HG03045 (cell line): ENCODE data around the gene BRD1.

Experiments used
- ATAC-seq: cut with Tn5 transposase; IDR thresholded peaks from one replicate; pipeline ENCODE4 v1.9.1; 2021; ENCODE audit warnings: mild to moderate bottlenecking, moderate library complexity; ENCODE audit not compliant: unreplicated experiment

Gene BRD1

GRCh38 chr22:49827853-49828598 lies at the start of gene BRD1:
Gene BRD1, minus strand, starts transcription at chr22:49827873. Its CDS starts 3,556 bp downstream, at chr22:49824317.
- ATAC-seq: no peak

- ATAC-seq: no peak
Observed at GRCh38 chr22:49873228-49873940, 45.7 kb upstream of the BRD1 start.

GRCh38 chr22:49872347-49872746 lies 44.7 kb upstream of the BRD1 start:
- no peak for ATAC-seq

- ATAC-seq: no peak
Observed at GRCh38 chr22:49871482-49871881, 43.8 kb upstream of the BRD1 start.

GRCh38 chr22:49869845-49870712 lies 42.4 kb upstream of the BRD1 start:
- no peak for ATAC-seq

GRCh38 chr22:49869086-49869830 lies 41.6 kb upstream of the BRD1 start:
- ATAC-seq: no peak

GRCh38 chr22:49867303-49868265 lies 39.9 kb upstream of the BRD1 start:
- ATAC-seq: no peak

GRCh38 chr22:49866646-49867045 lies 39.0 kb upstream of the BRD1 start:
- no peak for ATAC-seq

- no peak for ATAC-seq
Observed at GRCh38 chr22:49866134-49866533, 38.5 kb upstream of the BRD1 start.

- ATAC-seq: no peak
Observed at GRCh38 chr22:49865156-49865555, 37.5 kb upstream of the BRD1 start.

- ATAC-seq: no peak
Observed at GRCh38 chr22:49863931-49864330, 36.3 kb upstream of the BRD1 start.

GRCh38 chr22:49862496-49862776 lies 34.8 kb upstream of the BRD1 start:
- ATAC-seq: no peak

- ATAC-seq: no peak
Observed at GRCh38 chr22:49861642-49862495, 34.2 kb upstream of the BRD1 start.

GRCh38 chr22:49858827-49859226 lies 31.2 kb upstream of the BRD1 start:
- no peak for ATAC-seq

- ATAC-seq: no peak
Observed at GRCh38 chr22:49856766-49857618, 29.3 kb upstream of the BRD1 start.

GRCh38 chr22:49856343-49856742 lies 28.7 kb upstream of the BRD1 start:
- no peak for ATAC-seq

GRCh38 chr22:49855251-49855911 lies 27.7 kb upstream of the BRD1 start:
- no peak for ATAC-seq
